ENCODE measurements around the gene MYO10.

The MYO10 gene

GRCh38 chr5:16768184-16768583 lies 167.9 kb downstream of the MYO10 start:
- no peak for TF ChIP-seq CTCF (IDR thresholded peaks at IDR 0.05)

GRCh38 chr5:16763211-16763610 lies 172.9 kb downstream of the MYO10 start:
- no peak for TF ChIP-seq CTCF (IDR thresholded peaks at IDR 0.05)

- no peak for TF ChIP-seq CTCF (IDR thresholded peaks at IDR 0.05)
These were observed 176.8 kb downstream of the MYO10 start for GRCh38 chr5:16759147-16759773.

- TF ChIP-seq CTCF (IDR thresholded peaks at IDR 0.05): no peak
These were observed 178.0 kb downstream of the MYO10 start for GRCh38 chr5:16757989-16758501.

- no peak for TF ChIP-seq CTCF (IDR thresholded peaks at IDR 0.05)
These were observed 178.9 kb downstream of the MYO10 start for GRCh38 chr5:16757146-16757545.

- no peak for TF ChIP-seq CTCF (IDR thresholded peaks at IDR 0.05)
These were observed 179.4 kb downstream of the MYO10 start for GRCh38 chr5:16756692-16757091.

GRCh38 chr5:16755641-16756040 lies 180.4 kb downstream of the MYO10 start:
- TF ChIP-seq CTCF (IDR thresholded peaks at IDR 0.05): no peak

GRCh38 chr5:16754601-16755000 lies 181.5 kb downstream of the MYO10 start:
- no peak for TF ChIP-seq CTCF (IDR thresholded peaks at IDR 0.05)

Measured in LNCAP (cell line).